CD4-positive, alpha-beta T cell treated with Interleukin-17A for 1 hour (primary cell): ENCODE results near the gene GARIN5B.
"Not testable (repeated sequence)": the region's sequence is repeated elsewhere in the genome, so short reads cannot be mapped to it uniquely, and the experiment has no call there.

Source experiments
- DNase-seq: peaks from one replicate; pipeline ENCODE4 v3.0.0-alpha.2; 2020

The GARIN5B gene

GRCh38 chr19:55346725-55347441, 16.2 kb downstream of the GARIN5B start:
- no peak for DNase-seq

- no peak for DNase-seq
These were observed 17.0 kb downstream of the GARIN5B start for GRCh38 chr19:55345818-55346724.

GRCh38 chr19:55345101-55345817, 17.8 kb downstream of the GARIN5B start:
- DNase-seq = no peak

GRCh38 chr19:55344444-55344843, 18.6 kb downstream of the GARIN5B start:
- no peak for DNase-seq

- no peak for DNase-seq
These were observed 21.2 kb downstream of the GARIN5B start for GRCh38 chr19:55341595-55342531.

- peak; percentile 63 for DNase-seq
These were observed 21.9 kb downstream of the GARIN5B start for GRCh38 chr19:55341171-55341588.

- DNase-seq = peak; percentile 39
These were observed 22.3 kb downstream of the GARIN5B start for GRCh38 chr19:55340784-55341147.

GRCh38 chr19:55339889-55340783, 22.9 kb downstream of the GARIN5B start:
- DNase-seq = peak; percentile 45

GRCh38 chr19:55339105-55339888, 23.8 kb downstream of the GARIN5B start, which contains the start of gene KMT5C:
TSS of gene KMT5C (plus strand) at chr19:55339876. CDS start at chr19:55341937, 2,061 bp downstream.
- peak; percentile 100 for DNase-seq

GRCh38 chr19:55336101-55336500, 27.0 kb downstream of the GARIN5B start:
- DNase-seq = no peak

- no peak for DNase-seq
These were observed 29.2 kb downstream of the GARIN5B start for GRCh38 chr19:55333870-55334269.

GRCh38 chr19:55329791-55330190, 33.3 kb downstream of the GARIN5B start:
- DNase-seq = not testable (repeated sequence)

- peak; percentile 38 for DNase-seq
These were observed 34.2 kb downstream of the GARIN5B start for GRCh38 chr19:55328774-55329318.

- DNase-seq = no peak
These were observed 37.9 kb downstream of the GARIN5B start, which contains the start of gene TMEM150B for GRCh38 chr19:55325172-55325571. TSS of gene TMEM150B (minus strand) at chr19:55325341. CDS start at chr19:55321036, 4,305 bp downstream.

- DNase-seq = no peak
These were observed 38.4 kb downstream of the GARIN5B start for GRCh38 chr19:55324662-55325061.

GRCh38 chr19:55322204-55322885, 40.7 kb downstream of the GARIN5B start:
- DNase-seq = no peak

- no peak for DNase-seq
These were observed 41.5 kb downstream of the GARIN5B start for GRCh38 chr19:55321466-55322137.

- DNase-seq = no peak
These were observed 42.1 kb downstream of the GARIN5B start for GRCh38 chr19:55320844-55321419.
